Ascending aorta (tissue), 2 donors: ENCODE measurements around the gene PAIP1. TPM values are rescaled to one million over a fixed set of nuclear protein-coding genes. Genes with fewer than 3 reads are reported as not detected.

Experiments
- DNase-seq, 2 donors: peaks; one replicate each; pipeline ENCODE4 v3.0.0-alpha.2; 2019; ENCODE audit warnings: low spot score in 2 of 2
- H3K27ac ChIP-seq, 2 donors: fragments of 200-600 bp; sonication (generic); one replicate each; pipeline ENCODE4 v1.5.1; 2016 to 2017; ENCODE audit warnings: mild to moderate bottlenecking in 1 of 2
- H3K27me3 ChIP-seq: fragments of 200-600 bp; sonication (generic); one replicate; pipeline ENCODE4 v1.5.1; 2017
- H3K36me3 ChIP-seq, 2 donors: fragments of 200-600 bp; sonication (generic); one replicate each; pipeline ENCODE4 v1.5.1; 2016
- H3K4me1 ChIP-seq, 2 donors: fragments of 200-600 bp; sonication (generic); one replicate each; pipeline ENCODE4 v1.5.1; 2016 to 2017; ENCODE audit warnings: mild to moderate bottlenecking in 1 of 2
- H3K4me3 ChIP-seq, 2 donors: fragments of 200-600 bp; sonication (generic); one replicate each; pipeline ENCODE4 v1.5.1; 2016 to 2017; ENCODE audit warnings: mild to moderate bottlenecking in 1 of 2
- H3K9me3 ChIP-seq, 2 donors: fragments of 200-600 bp; sonication (generic); one replicate each; pipeline ENCODE4 v1.5.1; 2016
- CTCF ChIP-seq, 3 experiments: fragments of 200-600 bp in 2 of 3; fragments of 450-650 bp in 1 of 3; sonication (generic) in 2 of 3; IDR thresholded peaks; one replicate each; pipeline ENCODE4 v1.5.1; 2016 to 2019; ENCODE audit warnings: antibody characterized with exemption in 3 of 3, mild to moderate bottlenecking in 1 of 3, moderate library complexity in 1 of 3
- intact Hi-C: fragments of 100-400 bp; cut with DNase I; formaldehyde crosslinking; loops from one replicate; pipeline ENCODE4 v1.15.1; 2023
- total RNA-seq: library from RNA; depleted of rRNA; stranded (reverse); fragments of >200 nt; gene quantifications from one replicate; pipeline ENCODE4 v1.1.0, GENCODE V29; 2016

PAIP1 gene
- total RNA-seq, 1 donor from 2014 or later, result 93.6 TPM

- Histone ChIP-seq H3K4me1 (peaks cover 0 to 7% of the 10 kb centered on the region in 2 donors), H3K4me3 (no peak overlapping the region), H3K27me3 (no peaks in the 10 kb centered on the region), H3K36me3 (no peaks in the 10 kb centered on the region), H3K27ac (no peak overlapping the region), H3K9me3 (no peaks in the 10 kb centered on the region)
- no peak for DNase-seq
- TF ChIP-seq CTCF (IDR thresholded peaks at IDR 0.05), result no peak
- intact Hi-C loops, result no loop called here
These were observed 70.5 kb downstream of the PAIP1 start for GRCh38 chr5:43486353-43486752.

GRCh38 chr5:43485406-43485805 lies 71.5 kb downstream of the PAIP1 start:
- no peak for DNase-seq
- Histone ChIP-seq H3K27me3 (no peaks in the 10 kb centered on the region), H3K4me1 (peaks cover 0 to 7% of the 10 kb centered on the region in 2 donors), H3K4me3 (no peak overlapping the region), H3K36me3 (no peaks in the 10 kb centered on the region), H3K9me3 (no peaks in the 10 kb centered on the region), H3K27ac (peak overlapping the region in 1 of 2 donors; percentile 98)
- TF ChIP-seq CTCF (IDR thresholded peaks at IDR 0.05), result no peak
- intact Hi-C loops, result no loop called here

- no peaks in the 10 kb centered on the region for H3K27me3 ChIP-seq
- H3K4me3 ChIP-seq, result peak overlapping the region; percentile 69 to 97
- H3K36me3 ChIP-seq, result no peaks in the 10 kb centered on the region
- TF ChIP-seq CTCF (IDR thresholded peaks at IDR 0.05), result peak; percentile 54 to 79 (median 67)
- H3K4me1 ChIP-seq, result peaks cover 0 to 7% of the 10 kb centered on the region in 2 donors
- intact Hi-C loops, result loop anchor here (1.0 to 5.0 kb wide), 7 partner anchors 31 to 1323 kb away; partner anchors contain the start of genes C5orf34, HMGCS1, MRPS30 and PAIP1
- DNase-seq, result peak; percentile 14 to 85
- peak overlapping the region; percentile 98 to 99 for H3K27ac ChIP-seq
- no peaks in the 10 kb centered on the region for H3K9me3 ChIP-seq
These were observed 72.6 kb downstream of the PAIP1 start for GRCh38 chr5:43484106-43484849.

- Histone ChIP-seq H3K27me3 (no peaks in the 10 kb centered on the region), H3K9me3 (no peaks in the 10 kb centered on the region), H3K4me1 (peaks cover 0 to 7% of the 10 kb centered on the region in 2 donors), H3K36me3 (no peaks in the 10 kb centered on the region), H3K27ac (peak within 1 kb of the TSS; percentile 98 to 99), H3K4me3 (peak within 1 kb of the TSS; percentile 69 to 97)
- intact Hi-C loops, result loop anchor here (1.0 to 5.0 kb wide), 8 partner anchors 32 to 1324 kb away; partner anchors contain the start of genes C5orf34, HMGCS1, MRPS30 and PAIP1
- DNase-seq, result peak; percentile 75 to 95
- no peak for TF ChIP-seq CTCF (IDR thresholded peaks at IDR 0.05)
These were observed 73.4 kb downstream of the PAIP1 start, which contains the start of gene TMEM267 for GRCh38 chr5:43483298-43484105. Gene TMEM267, minus strand, starts transcription at chr5:43483865. Its CDS starts 29,896 bp downstream, at chr5:43453969.

- intact Hi-C loops, result loop anchor here (1.0 to 5.0 kb wide), 5 partner anchors 75 to 1325 kb away; partner anchors contain the start of genes MRPS30 and PAIP1
- Histone ChIP-seq H3K36me3 (no peaks in the 10 kb centered on the region), H3K27ac (peak overlapping the region; percentile 98 to 99), H3K9me3 (no peaks in the 10 kb centered on the region), H3K4me3 (peak overlapping the region; percentile 69 to 97), H3K4me1 (peaks cover 0 to 7% of the 10 kb centered on the region in 2 donors), H3K27me3 (no peaks in the 10 kb centered on the region)
- DNase-seq, result no peak
- no peak for TF ChIP-seq CTCF (IDR thresholded peaks at IDR 0.05)
These were observed 74.2 kb downstream of the PAIP1 start for GRCh38 chr5:43482490-43483297.
